Measurements from ENCODE around the gene PLEKHA3. TPM values are rescaled to one million over a fixed set of nuclear protein-coding genes. Genes with fewer than 3 reads are reported as not detected.

PLEKHA3 gene
- polyA plus RNA-seq, 1 donor (not counting 4 experiments of a cell fraction or from before 2014, with no cell fraction given) = 15.8 TPM

DNA sequence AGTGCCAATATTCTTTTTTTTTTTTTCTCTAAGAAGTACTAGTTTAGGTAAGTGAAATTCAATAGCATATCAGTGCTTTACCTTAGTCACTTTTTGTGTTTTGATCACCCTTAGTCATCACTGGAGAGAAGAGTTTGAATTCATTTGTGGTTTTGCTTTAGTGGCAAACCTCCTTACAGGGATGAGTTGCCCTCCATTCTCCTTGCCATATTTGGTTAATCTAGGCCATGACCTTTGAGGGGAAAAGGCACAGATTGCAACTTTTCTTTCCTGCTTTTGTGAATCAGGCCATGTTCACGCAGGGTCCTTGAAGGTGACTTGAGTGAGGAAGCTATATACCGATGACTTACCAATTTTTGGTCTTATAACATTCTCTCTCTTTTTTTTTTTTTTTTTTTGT is 34.4 kb downstream of the PLEKHA3 start:
- no peaks in the 10 kb centered on the region for H3K27me3 ChIP-seq (ENCODE audit: control insufficient read depth, extremely low read depth, insufficient read depth, low read length)
- TF ChIP-seq, protein P1, sequence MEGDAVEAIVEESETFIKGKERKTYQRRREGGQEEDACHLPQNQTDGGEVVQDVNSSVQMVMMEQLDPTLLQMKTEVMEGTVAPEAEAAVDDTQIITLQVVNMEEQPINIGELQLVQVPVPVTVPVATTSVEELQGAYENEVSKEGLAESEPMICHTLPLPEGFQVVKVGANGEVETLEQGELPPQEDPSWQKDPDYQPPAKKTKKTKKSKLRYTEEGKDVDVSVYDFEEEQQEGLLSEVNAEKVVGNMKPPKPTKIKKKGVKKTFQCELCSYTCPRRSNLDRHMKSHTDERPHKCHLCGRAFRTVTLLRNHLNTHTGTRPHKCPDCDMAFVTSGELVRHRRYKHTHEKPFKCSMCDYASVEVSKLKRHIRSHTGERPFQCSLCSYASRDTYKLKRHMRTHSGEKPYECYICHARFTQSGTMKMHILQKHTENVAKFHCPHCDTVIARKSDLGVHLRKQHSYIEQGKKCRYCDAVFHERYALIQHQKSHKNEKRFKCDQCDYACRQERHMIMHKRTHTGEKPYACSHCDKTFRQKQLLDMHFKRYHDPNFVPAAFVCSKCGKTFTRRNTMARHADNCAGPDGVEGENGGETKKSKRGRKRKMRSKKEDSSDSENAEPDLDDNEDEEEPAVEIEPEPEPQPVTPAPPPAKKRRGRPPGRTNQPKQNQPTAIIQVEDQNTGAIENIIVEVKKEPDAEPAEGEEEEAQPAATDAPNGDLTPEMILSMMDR (optimal IDR thresholded peaks at IDR 0.05 in 1 of 3, IDR thresholded peaks at IDR 0.05 in 1 of 3, conservative IDR thresholded peaks at IDR 0.05 in 1 of 3; ENCODE audit: extremely low read depth in 1 of 3, insufficient read depth in 2 of 3, low read length in 3 of 3) = no peak
- TF ChIP-seq EZH2 (IDR thresholded peaks at IDR 0.05; ENCODE audit: low read length) = no peak
- H3K9ac ChIP-seq (ENCODE audit: control insufficient read depth, extremely low read depth, insufficient read depth, low read length) = no peak overlapping the region
- H3K4me1 ChIP-seq (ENCODE audit: control insufficient read depth, extremely low read depth, insufficient read depth, low read length) = peaks cover 11% of the 10 kb centered on the region
- no peaks in the 10 kb centered on the region for H3K79me2 ChIP-seq (ENCODE audit: control insufficient read depth, insufficient read depth, low read length)
- no peak overlapping the region for H2AFZ ChIP-seq (ENCODE audit: control insufficient read depth, low read length)
- H3K9me3 ChIP-seq (ENCODE audit: control insufficient read depth, low read depth, low read length) = no peaks in the 10 kb centered on the region
- H3K9me1 ChIP-seq (ENCODE audit: control insufficient read depth, extremely low read depth, insufficient read depth, low read length) = no peaks in the 10 kb centered on the region
- H3K36me3 ChIP-seq (ENCODE audit: control insufficient read depth in 2 of 2, extremely low read depth in 1 of 2, insufficient read depth in 2 of 2, low read length in 2 of 2) = no peaks in the 10 kb centered on the region
- DNase-seq (ENCODE audit: low read depth, low spot score) (no peak), FAIRE-seq (peak; percentile 93)
- no peak overlapping the region for H3K4me2 ChIP-seq (ENCODE audit: control insufficient read depth, extremely low read depth, insufficient read depth, low read depth, low read length)
- H3K4me3 ChIP-seq (ENCODE audit: control insufficient read depth in 2 of 3, extremely low read depth in 1 of 3, insufficient read depth in 2 of 3, low read depth in 1 of 3, low read length in 3 of 3) = no peak overlapping the region
- H3K27ac ChIP-seq (ENCODE audit: control insufficient read depth, insufficient read depth, low read length) = no peak overlapping the region
- H4K20me1 ChIP-seq (ENCODE audit: control insufficient read depth, extremely low read depth, insufficient read depth, low read length) = no peaks in the 10 kb centered on the region
- dilution Hi-C loops (cut with MboI; ENCODE audit: extremely low pct_ligation_motif_present, low sequenced_read_pairs) = no loop called here

DNA sequence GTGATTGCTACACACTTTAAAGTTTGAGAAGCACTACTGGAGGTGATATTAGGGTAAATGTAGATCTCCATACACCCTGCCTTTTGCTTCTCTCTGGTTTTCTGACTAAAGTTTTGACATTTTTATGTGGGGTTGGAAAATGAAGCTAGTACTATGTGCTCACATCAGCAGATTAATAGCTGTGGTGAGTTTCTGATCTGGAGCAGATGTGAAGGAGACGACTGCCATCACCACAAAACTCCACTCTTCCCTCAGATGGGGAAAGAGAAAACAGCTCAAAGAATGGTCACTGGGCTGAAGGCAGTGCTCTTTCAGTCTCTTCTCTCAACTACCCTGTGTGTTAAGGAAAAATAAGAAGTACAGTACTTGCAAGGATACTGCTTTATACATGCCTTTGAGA is 37.2 kb downstream of the PLEKHA3 start:
- TF ChIP-seq, protein P1 (optimal IDR thresholded peaks at IDR 0.05 in 1 of 3, IDR thresholded peaks at IDR 0.05 in 1 of 3, conservative IDR thresholded peaks at IDR 0.05 in 1 of 3; ENCODE audit: extremely low read depth in 1 of 3, insufficient read depth in 2 of 3, low read length in 3 of 3) = no peak
- no peak for TF ChIP-seq EZH2 (IDR thresholded peaks at IDR 0.05; ENCODE audit: low read length)
- dilution Hi-C loops (cut with MboI; ENCODE audit: extremely low pct_ligation_motif_present, low sequenced_read_pairs) = no loop called here
- H3K9me3 ChIP-seq (ENCODE audit: control insufficient read depth, low read depth, low read length) = no peaks in the 10 kb centered on the region
- no peaks in the 10 kb centered on the region for H4K20me1 ChIP-seq (ENCODE audit: control insufficient read depth, extremely low read depth, insufficient read depth, low read length)
- no peaks in the 10 kb centered on the region for H3K36me3 ChIP-seq (ENCODE audit: control insufficient read depth in 2 of 2, extremely low read depth in 1 of 2, insufficient read depth in 2 of 2, low read length in 2 of 2)
- FAIRE-seq = no peak
- H3K9me1 ChIP-seq (ENCODE audit: control insufficient read depth, extremely low read depth, insufficient read depth, low read length) = no peaks in the 10 kb centered on the region
- H3K4me1 ChIP-seq (ENCODE audit: control insufficient read depth, extremely low read depth, insufficient read depth, low read length) = peaks cover 11% of the 10 kb centered on the region
- no peak overlapping the region for H3K9ac ChIP-seq (ENCODE audit: control insufficient read depth, extremely low read depth, insufficient read depth, low read length)
- DNase-seq (ENCODE audit: low read depth, low spot score) = no peak
- no peak overlapping the region for H2AFZ ChIP-seq (ENCODE audit: control insufficient read depth, low read length)
- no peak overlapping the region for H3K27ac ChIP-seq (ENCODE audit: control insufficient read depth, insufficient read depth, low read length)
- H3K4me2 ChIP-seq (ENCODE audit: control insufficient read depth, extremely low read depth, insufficient read depth, low read depth, low read length) = no peak overlapping the region
- H3K79me2 ChIP-seq (ENCODE audit: control insufficient read depth, insufficient read depth, low read length) = no peaks in the 10 kb centered on the region
- no peaks in the 10 kb centered on the region for H3K27me3 ChIP-seq (ENCODE audit: control insufficient read depth, extremely low read depth, insufficient read depth, low read length)
- no peak overlapping the region for H3K4me3 ChIP-seq (ENCODE audit: control insufficient read depth in 2 of 3, extremely low read depth in 1 of 3, insufficient read depth in 2 of 3, low read depth in 1 of 3, low read length in 3 of 3)

All from keratinocyte (primary cell).